CD4-positive, alpha-beta T cell treated with Interleukin-15 for 4 hours (primary cell): Measurements from ENCODE around the gene ALKBH7.
"Not testable (repeated sequence)": the region's sequence is repeated elsewhere in the genome, so short reads cannot be mapped to it uniquely, and the experiment has no call there.

ENCODE experiments used
- DNase-seq: peaks from one replicate; pipeline ENCODE4 v3.0.0-alpha.2; 2020; ENCODE audit warnings: low spot score

Gene ALKBH7, protein sequence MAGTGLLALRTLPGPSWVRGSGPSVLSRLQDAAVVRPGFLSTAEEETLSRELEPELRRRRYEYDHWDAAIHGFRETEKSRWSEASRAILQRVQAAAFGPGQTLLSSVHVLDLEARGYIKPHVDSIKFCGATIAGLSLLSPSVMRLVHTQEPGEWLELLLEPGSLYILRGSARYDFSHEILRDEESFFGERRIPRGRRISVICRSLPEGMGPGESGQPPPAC

DNA sequence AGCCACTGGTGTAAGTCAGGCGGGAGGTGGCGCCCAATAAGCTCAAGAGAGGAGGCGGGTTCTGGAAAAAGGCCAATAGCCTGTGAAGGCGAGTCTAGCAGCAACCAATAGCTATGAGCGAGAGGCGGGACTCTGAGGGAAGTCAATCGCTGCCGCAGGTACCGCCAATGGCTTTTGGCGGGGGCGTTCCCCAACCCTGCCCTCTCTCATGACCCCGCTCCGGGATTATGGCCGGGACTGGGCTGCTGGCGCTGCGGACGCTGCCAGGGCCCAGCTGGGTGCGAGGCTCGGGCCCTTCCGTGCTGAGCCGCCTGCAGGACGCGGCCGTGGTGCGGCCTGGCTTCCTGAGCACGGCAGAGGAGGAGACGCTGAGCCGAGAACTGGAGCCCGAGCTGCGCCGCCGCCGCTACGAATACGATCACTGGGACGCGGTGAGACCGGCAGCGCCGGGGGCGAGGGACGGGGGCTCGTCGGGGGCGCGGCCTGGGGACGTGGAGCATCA lies at the start of gene ALKBH7:
Gene ALKBH7 (plus strand): TSS at position 201 of the 502 bp plus-strand sequence. CDS start 27 bp downstream, at position 228.
- DNase-seq = peak; percentile 99

DNA sequence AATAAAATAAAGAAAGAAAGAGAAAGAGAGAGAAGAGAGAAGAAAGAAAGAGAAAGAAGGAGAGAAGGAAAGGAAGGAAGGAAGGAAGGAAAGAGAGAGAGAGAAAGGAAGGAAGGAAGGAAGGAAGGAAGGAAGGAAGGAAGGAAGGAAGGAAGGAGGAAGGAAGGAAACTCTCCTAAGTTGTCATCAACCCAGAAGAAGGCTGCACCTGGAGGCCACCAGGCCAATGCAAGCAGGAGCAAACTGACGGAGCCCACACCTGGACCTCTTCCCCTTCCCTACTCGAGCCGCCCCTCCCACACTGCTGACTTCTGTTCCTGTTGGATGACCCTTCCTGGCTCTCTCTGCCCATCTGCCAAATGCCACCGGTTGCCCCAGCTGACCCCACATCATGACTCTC lies 47.8 kb upstream of the ALKBH7 start:
- DNase-seq = no peak

DNA sequence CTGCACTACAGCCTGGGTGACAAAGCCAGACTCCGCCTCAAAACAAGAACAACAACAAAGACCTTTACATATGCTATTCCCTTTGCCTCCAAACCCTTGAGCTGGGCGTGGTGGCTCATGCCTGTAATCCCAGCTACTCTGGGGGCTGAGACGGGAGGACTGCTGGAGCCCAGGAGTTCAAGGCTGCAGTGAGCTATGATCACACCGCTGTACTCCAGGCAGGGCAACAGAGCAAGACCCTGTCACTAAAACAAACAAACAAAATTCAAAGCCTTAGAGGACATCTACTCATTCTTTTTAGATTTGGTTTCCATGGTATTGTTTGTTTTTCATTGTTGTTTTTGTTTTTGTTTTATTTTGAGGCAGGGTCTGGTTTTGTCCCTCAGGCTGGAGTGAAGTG lies 47.0 kb upstream of the ALKBH7 start:
- no peak for DNase-seq

DNA sequence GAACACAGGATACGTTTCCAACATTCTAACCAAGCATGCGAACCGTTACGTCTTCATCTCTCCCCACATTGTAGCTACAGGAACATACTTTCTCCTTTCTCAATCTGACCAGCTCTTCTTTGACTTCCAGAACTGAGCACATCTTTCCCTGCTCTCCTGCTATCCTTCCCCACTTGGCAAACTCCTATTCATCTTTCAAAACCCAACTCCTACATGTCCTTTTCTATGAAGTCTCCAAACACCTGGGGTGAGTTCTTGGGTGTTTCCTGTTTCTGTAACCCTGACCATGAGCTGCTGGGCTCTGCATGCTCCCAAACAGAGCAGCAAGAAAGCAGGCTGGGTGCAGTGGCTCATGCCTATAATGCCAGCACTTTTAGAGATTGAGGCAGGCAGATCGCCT lies 45.8 kb upstream of the ALKBH7 start:
- no peak for DNase-seq

DNA sequence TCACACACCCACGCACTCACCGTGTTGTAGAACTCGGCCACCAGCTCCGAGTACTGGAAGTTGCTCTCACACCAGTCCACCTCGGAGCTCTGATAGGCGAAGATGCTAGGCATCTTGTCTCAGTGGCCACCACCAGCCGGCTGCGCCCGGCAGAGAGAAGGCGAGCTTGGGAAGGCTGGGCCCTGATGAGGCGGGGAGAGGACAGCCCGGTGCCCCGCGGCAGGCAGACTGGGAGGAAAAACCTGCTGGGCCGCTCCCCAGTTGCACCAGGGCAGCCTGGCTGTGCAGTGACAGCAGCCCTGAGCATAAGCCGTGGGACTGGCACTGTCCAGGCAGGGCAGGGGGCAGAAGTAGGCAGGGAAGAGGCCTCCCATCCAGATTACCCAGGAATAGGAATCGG lies 39.2 kb upstream of the ALKBH7 start, which contains the start of gene ACER1:
Gene ACER1 (minus strand): TSS at position 174 of the 400 bp plus-strand sequence. CDS start 61 bp downstream, at position 113.
- DNase-seq = no peak

DNA sequence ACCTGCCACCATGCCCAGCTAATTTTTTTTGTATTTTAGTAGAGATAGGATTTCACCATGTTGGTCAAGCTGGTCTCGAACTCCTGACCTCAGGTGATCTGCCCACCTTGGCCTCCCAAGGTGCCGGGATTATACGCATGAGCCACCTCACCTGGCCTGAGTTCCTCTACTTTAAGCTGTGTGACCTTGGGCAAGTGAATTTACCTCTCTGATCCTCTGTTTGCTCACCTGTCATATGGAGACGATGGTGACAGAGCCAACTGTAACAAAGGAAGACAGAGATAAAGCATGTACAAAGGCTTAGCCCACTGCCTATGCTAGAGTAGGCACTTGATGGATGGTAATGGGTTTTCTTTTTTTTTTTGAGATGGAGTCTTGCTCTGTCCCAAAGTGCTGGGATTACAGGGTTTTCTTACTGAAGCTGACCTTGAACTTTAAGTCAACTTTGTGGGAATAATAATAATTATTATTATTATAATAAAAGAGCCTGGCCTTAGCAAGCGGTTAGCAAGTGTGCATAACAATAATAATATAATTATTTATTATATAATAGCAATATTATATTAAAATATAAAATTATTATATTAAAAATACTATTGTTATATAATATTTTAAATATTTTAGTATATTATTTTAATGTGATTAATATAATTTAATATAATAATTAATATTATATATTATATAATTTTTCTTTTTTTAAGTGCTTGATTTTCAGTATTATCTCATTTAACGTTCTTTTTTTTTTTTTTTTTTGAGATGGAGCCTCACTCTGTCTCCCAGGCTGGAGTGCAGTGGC lies 37.9 kb upstream of the ALKBH7 start:
- no peak for DNase-seq

DNA sequence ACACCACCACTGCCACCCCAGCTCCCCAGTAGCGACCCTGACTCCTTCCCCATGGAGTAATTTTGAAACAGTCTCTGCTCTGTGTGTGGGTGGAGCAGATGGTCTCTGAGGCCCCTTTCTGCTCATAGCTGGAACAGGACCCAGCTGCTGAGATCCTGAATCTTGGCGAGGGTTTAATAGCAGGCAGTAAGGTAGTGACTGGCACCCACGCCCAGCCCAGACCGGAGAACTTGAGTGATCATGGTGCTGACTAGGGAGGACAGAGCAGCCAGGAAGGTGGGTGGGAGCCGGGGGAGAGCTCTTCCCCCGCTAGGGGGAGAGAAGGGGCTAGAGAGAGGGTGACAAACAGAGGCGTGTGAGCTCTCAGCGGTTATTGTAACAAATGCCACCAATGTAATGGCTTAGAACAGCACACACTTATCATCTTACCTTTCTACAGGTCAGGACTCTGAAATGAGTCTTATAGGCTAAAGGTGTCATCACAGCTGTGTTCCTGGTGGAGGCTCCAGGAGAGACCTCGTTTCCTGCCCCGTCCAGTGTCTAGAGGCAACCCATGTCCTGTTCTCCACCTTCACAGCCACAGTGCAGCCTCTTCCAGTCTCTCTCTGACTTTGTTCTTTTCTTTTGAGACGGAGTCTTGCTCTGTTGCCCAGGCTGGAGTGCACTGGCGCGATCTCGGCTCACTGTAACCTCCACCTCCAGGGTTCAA lies 31.9 kb upstream of the ALKBH7 start:
- DNase-seq = no peak

DNA sequence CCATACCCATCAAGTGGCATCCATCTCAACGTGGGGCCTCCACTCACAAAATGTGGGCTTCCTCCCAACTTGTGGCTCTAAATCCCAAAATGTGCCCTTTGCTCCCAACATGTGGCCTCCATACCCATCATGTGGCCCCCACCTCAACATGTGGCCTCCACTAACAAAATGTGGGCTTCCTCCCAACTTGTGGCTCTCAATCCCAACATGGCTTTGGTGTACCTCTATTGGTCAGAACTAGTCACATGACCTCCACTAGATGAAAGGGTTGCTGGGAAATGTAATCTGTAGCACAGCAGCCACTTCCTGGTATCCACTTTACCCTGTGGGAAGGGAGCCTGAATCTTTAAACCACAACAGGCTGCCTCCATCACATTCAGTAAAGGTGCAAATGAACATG lies 29.1 kb upstream of the ALKBH7 start:
- DNase-seq = no peak

DNA sequence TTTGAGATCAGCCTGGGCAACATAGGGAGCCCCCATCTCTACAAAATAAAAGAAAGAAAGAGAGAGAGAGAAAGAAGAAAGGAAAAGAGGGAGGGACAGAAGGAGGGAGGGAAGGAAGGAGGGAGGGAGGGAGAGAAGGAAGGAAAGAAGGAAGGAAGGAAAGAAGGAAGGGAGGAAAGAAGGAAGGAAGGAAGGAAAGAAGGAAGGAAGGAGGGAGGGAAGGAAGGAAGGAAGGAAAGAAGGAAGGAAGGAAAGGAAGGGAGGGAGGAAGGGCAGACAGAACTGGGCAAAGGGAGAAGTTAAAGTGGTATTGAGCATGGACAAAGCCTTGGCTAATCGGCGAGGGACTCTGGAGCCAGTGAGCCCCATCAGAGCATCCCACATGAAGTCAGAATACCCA lies 23.3 kb upstream of the ALKBH7 start:
- DNase-seq = not testable (repeated sequence)

DNA sequence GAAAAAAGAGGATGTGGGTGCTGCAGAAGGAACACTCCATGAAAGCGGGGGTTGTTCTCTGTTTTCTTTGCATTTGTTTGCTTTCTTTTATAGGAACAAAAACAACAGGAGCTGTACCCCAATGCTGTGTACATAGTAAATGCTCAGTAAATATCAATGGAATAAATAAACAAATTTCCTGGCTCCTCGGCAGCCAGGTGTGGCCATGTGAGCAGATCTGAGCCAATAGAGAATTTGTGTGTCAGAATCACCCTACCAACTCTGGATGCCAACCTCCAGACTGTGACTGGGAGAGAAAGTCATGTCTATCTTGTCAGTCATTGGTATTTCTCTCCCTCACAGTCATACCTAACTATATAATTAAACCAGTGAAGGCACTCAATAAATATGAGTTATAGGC lies 21.9 kb upstream of the ALKBH7 start:
- DNase-seq = no peak

DNA sequence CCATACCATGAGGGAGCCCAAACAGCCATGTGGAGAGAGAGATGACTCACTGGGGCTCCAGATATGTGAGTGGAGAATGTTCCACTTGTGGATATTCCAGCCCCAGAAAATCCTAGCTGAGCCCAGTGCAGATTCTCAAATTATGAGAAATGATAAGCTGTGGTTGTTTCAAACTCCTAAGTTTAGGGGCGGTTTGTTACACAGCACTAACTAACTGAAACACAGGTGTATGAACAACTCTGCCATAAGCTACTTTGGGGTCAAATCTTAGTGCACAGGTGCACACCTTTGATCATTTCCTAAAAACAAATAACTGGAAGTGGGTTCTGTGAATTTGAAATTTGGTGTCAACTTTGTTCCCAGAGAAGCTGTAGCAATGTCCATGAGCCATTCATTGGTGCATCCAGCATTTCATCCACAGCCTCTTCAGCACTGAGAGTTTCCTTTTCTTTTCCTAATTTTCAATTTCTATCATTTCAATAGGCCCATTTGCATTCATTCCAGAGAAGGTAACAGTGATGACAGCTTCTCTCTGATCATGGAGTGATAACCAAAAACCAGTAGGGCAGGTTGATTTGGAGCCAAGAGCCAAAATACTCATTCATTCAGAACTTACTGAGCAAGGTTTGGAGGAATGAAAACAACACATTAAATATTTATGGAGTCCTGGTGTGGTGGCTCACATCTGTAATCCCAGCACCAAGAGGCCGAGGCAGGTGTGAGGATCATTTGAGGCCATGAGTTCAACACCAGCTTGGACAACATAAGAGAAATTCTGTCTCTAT lies 20.0 kb upstream of the ALKBH7 start:
- no peak for DNase-seq

DNA sequence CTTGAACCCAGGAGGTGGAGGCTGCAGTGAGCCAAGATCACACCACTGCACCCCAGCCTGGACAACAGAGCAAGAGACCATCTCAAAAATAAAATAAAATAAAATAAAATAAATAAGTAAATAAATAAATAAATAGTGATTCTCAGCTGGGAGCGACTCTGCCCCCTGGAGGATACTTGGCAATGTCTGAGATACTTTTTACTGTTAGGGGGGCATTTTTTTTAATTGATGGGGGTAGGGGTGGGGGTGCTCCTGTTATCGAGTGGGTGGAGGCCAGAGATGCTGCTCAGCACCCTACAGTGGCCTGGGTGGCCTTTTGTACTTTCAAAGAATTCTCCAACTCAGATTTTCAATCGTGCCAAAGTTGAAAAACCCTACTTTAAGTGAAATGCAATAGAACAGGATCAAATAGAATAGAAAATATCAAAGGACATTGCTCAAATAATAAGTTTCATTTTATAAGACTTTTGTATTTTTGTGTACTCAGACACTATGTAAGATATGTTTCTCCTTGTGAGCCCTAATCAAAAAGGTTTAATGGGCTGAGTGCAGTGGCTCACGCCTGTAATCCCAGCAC lies 18.4 kb upstream of the ALKBH7 start:
- no peak for DNase-seq

DNA sequence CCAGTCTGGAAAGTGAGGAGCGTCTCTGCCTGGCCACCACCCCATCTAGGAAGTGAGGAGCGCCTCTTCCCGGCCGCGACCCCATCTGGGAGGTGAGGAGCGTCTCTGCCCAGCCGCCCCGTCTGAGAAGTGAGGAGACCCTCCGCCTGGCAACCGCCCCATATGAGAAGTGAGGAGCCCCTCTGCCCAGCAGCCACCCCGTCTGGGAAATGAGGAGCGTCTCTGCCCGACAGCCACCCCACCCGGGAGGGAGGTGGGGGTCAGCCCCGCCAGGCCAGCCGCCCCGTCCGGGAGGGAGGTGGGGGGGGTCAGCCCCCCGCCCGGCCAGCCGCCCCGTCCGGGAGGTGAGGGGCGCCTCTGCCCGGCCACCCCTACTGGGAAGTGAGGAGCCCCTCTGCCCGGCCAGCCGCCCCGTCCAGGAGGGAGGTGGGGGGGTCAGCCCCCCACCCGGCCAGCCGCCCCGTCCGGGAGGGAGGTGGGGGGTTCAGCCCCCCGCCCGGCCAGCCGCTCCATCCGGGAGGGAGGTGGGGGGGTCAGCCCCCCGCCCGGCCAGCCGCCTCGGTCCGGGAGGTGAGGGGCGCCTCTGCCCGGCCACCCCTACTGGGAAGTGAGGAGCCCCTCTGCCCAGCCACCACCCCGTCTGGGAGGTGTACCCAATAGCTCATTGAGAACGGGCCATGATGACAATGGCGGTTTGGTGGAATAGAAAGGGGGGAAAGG lies 17.1 kb upstream of the ALKBH7 start:
- DNase-seq = not testable (repeated sequence)

DNA sequence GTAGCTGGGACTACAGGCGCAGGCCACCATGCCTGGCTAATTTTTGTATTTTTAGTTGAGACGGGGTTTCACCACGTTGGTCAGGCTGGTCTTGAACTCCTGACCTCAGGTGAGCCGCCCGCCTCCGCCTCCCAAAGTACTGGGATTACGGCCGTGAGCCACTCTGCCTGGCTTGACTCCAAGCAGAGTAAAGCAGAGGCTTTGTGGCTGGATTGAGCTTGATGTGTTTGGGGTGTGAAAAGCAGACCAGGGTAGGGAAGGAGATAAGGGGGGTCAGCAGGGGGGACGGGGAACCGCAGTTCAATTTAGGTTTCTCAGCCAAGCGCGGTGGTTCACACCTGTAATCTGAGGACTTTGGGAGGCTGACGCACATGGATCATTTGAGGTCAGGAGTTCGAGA lies 15.4 kb upstream of the ALKBH7 start:
- no peak for DNase-seq

DNA sequence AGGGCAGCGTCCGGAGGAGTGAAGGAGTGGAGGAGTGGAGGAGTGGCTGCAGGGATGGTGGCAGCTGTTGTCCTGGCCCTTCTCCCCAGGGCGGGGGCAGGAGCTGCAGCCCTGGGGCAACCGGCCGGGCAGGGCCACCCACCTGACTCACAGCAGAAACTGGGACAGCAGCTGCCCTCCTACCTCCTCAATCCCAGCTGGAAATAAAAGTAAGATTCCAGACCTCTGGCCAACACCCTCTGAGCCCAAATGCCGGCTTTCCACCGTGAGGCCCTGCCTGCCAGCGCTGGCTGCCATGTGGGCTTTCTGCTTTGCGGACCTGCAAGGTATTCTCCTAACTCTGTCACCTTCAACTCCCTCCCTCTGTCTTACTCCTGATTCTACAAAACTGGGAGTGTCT lies 14.6 kb upstream of the ALKBH7 start:
- DNase-seq = no peak

DNA sequence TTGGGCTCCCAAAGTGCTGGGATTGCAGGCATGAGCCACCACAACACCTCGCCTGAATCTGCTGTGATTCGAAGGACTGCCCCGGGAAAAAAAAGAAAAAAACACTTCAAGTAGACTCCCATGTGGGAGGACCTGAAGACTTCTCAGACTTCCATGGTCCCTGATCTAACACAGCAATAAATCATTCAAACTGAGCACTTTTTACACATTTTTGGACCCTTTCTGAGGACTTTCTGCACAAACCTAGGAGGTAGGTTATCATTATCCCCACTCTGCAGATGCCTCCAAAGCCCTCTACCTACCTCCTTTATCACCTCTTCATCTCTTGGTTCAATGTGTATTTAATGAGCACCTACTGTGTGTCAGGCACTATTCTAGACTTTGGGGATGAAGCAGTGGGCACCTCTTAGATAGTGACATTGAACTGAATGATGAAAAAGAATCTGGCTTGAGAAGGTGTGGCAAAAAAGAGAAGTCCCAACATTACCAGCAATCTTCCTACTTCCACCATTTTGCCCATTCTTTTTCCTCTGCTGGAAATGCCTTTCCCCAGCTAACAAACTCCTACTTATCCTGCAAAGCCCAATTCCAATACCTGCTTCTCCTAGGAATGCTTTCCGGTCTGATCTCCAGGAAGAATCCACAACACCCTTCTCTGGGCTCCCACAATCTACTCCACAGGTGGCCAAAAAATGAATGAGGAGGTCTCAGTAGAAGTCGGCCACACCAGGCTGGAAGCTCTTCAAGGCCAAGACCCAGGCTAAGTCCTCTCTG lies 12.8 kb upstream of the ALKBH7 start:
- DNase-seq = no peak

DNA sequence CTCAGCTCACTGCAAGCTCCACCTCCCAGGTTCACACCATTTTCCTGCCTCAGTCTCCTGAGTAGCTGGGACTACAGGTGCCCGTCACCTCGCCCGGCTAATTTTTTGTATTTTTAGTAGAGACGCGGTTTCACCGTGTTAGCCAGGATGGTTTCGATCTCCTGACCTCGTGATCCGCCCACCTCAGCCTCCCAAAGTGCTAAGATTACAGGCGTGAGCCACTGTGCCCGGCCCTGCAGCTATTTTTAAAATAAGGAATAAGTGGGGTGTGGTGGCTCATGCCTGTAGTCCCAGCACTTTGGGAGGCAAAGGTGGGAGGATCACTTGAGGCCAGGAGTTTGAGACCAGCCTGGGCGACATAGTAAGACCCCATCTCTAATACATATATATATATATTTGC lies 12.1 kb upstream of the ALKBH7 start:
- DNase-seq = not testable (repeated sequence)

DNA sequence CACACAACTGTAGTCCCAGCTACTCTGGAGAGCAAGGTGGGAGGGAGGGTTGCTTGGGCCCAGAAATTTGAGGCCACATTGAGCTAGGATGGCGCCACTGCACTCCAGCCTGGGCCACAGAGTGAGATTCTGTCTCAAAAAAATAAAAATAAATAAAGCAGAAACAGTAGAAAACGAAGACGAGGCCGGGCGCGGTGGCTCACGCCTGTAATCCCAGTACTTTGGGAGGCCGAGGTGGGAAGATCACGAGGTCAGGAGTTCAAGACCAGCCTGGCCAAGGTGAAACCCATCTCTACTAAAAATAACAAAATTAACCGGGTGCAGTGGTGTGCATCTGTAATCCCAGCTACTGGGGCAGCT lies 11.8 kb upstream of the ALKBH7 start:
- not testable (repeated sequence) for DNase-seq

DNA sequence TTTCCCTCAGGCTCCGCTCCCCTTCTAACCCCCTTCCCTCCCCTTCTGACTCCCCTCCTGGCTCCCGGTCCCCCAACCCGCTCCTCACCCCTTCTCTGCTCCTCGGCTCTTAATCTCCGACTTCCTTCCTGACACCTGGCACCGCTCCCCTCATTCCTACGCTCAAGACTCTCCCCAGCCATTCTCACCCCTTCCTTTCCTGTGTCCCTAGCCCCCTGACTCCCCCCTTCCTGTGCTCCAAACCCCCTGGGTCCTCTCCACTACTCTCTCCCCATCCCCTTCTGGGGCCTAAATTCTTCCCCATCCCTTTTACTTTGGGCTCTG lies 10.6 kb upstream of the ALKBH7 start:
- no peak for DNase-seq

DNA sequence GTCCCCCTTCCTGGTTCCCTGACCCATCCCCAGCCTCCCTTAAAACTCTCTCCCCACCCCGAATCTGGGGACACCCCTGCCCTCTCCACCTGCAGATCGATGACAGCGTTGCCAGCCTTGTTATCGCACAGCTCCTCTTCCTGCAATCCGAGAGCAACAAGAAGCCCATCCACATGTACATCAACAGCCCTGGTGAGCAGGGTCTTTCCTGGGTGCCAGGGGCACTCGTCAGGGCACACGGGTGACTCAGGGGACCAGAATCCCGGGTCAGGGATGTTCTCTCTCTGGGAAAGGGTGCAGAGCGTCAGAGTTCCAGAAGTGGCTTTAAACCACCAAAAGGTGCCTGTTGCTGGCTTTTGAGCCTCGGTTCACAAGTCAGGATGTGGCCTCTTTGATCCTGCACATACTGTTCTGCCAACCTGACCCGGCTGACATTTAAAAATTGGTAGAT lies 10.2 kb upstream of the ALKBH7 start:
- DNase-seq = peak; percentile 46
